ENCODE results near the gene RASL10A.

RASL10A gene

GRCh38 chr22:29337631-29338284, 22.3 kb upstream of the RASL10A start:
- H3K27me3 ChIP-seq, result no peaks in the 10 kb centered on the region
- H3K36me3 ChIP-seq, result peaks cover 100% of the 10 kb centered on the region
- no peaks in the 10 kb centered on the region for H3K9me3 ChIP-seq
- no peak for TF ChIP-seq CTCF (IDR thresholded peaks at IDR 0.05)
- H3K4me3 ChIP-seq (ENCODE audit: low read depth in 1 of 2, low read length in 1 of 2), result no peak overlapping the region
- H3K27ac ChIP-seq, result no peak overlapping the region
- peaks cover 0 to 8% of the 10 kb centered on the region in 2 experiments for H3K4me1 ChIP-seq (ENCODE audit: control insufficient read depth in 1 of 2, insufficient read depth in 1 of 2, low read depth in 1 of 2, low read length in 1 of 2)

- peaks cover 100% of the 10 kb centered on the region for H3K36me3 ChIP-seq
- H3K4me1 ChIP-seq (ENCODE audit: control insufficient read depth in 1 of 2, insufficient read depth in 1 of 2, low read depth in 1 of 2, low read length in 1 of 2), result no peaks in the 10 kb centered on the region
- H3K27me3 ChIP-seq, result no peaks in the 10 kb centered on the region
- no peak overlapping the region for H3K27ac ChIP-seq
- TF ChIP-seq CTCF (IDR thresholded peaks at IDR 0.05), result no peak
- no peaks in the 10 kb centered on the region for H3K9me3 ChIP-seq
- H3K4me3 ChIP-seq (ENCODE audit: low read depth in 1 of 2, low read length in 1 of 2), result no peak overlapping the region
These were observed 21.4 kb upstream of the RASL10A start for GRCh38 chr22:29336751-29337490.

GRCh38 chr22:29335656-29336055, 20.2 kb upstream of the RASL10A start:
- H3K36me3 ChIP-seq, result peaks cover 100% of the 10 kb centered on the region
- no peak for TF ChIP-seq CTCF (IDR thresholded peaks at IDR 0.05)

GRCh38 chr22:29334696-29335344, 19.3 kb upstream of the RASL10A start:
- H3K4me3 ChIP-seq (ENCODE audit: low read depth in 1 of 2, low read length in 1 of 2), result no peak overlapping the region
- H3K9me3 ChIP-seq, result no peaks in the 10 kb centered on the region
- H3K36me3 ChIP-seq, result peaks cover 100% of the 10 kb centered on the region
- no peaks in the 10 kb centered on the region for H3K4me1 ChIP-seq (ENCODE audit: control insufficient read depth in 1 of 2, insufficient read depth in 1 of 2, low read depth in 1 of 2, low read length in 1 of 2)
- H3K27me3 ChIP-seq, result no peaks in the 10 kb centered on the region
- no peak overlapping the region for H3K27ac ChIP-seq
- no peak for TF ChIP-seq CTCF (IDR thresholded peaks at IDR 0.05)

More at GRCh38 chr22:29335656-29336055, 20.2 kb upstream of the RASL10A start:
- Histone ChIP-seq H3K4me3 (ENCODE audit: low read depth in 1 of 2, low read length in 1 of 2) (no peak overlapping the region), H3K27me3 (no peaks in the 10 kb centered on the region), H3K4me1 (ENCODE audit: control insufficient read depth in 1 of 2, insufficient read depth in 1 of 2, low read depth in 1 of 2, low read length in 1 of 2) (no peaks in the 10 kb centered on the region), H3K9me3 (no peaks in the 10 kb centered on the region), H3K27ac (no peak overlapping the region)

GRCh38 chr22:29334148-29334547, 18.7 kb upstream of the RASL10A start:
- Histone ChIP-seq H3K9me3 (no peaks in the 10 kb centered on the region), H3K4me3 (ENCODE audit: low read depth in 1 of 2, low read length in 1 of 2) (no peak overlapping the region), H3K27ac (no peak overlapping the region), H3K27me3 (no peaks in the 10 kb centered on the region), H3K36me3 (peaks cover 100% of the 10 kb centered on the region), H3K4me1 (ENCODE audit: control insufficient read depth in 1 of 2, insufficient read depth in 1 of 2, low read depth in 1 of 2, low read length in 1 of 2) (no peaks in the 10 kb centered on the region)
- TF ChIP-seq CTCF (IDR thresholded peaks at IDR 0.05), result no peak

Data from neutrophil (primary cell).